Parietal lobe (tissue), 1 donor: ENCODE results near the gene YY1AP1. TPM values are rescaled to one million over a fixed set of nuclear protein-coding genes. Genes with fewer than 3 reads are reported as not detected.

ENCODE experiments used
- total RNA-seq: library from RNA; depleted of rRNA; stranded (reverse); fragments of >200 nt; gene quantifications from one replicate; pipeline ENCODE4 v1.2.3, GENCODE V29; 2014

YY1AP1 gene, protein sequence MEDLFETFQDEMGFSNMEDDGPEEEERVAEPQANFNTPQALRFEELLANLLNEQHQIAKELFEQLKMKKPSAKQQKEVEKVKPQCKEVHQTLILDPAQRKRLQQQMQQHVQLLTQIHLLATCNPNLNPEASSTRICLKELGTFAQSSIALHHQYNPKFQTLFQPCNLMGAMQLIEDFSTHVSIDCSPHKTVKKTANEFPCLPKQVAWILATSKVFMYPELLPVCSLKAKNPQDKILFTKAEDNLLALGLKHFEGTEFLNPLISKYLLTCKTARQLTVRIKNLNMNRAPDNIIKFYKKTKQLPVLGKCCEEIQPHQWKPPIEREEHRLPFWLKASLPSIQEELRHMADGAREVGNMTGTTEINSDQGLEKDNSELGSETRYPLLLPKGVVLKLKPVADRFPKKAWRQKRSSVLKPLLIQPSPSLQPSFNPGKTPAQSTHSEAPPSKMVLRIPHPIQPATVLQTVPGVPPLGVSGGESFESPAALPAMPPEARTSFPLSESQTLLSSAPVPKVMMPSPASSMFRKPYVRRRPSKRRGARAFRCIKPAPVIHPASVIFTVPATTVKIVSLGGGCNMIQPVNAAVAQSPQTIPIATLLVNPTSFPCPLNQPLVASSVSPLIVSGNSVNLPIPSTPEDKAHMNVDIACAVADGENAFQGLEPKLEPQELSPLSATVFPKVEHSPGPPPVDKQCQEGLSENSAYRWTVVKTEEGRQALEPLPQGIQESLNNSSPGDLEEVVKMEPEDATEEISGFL
- 414 TPM for total RNA-seq

DNA sequence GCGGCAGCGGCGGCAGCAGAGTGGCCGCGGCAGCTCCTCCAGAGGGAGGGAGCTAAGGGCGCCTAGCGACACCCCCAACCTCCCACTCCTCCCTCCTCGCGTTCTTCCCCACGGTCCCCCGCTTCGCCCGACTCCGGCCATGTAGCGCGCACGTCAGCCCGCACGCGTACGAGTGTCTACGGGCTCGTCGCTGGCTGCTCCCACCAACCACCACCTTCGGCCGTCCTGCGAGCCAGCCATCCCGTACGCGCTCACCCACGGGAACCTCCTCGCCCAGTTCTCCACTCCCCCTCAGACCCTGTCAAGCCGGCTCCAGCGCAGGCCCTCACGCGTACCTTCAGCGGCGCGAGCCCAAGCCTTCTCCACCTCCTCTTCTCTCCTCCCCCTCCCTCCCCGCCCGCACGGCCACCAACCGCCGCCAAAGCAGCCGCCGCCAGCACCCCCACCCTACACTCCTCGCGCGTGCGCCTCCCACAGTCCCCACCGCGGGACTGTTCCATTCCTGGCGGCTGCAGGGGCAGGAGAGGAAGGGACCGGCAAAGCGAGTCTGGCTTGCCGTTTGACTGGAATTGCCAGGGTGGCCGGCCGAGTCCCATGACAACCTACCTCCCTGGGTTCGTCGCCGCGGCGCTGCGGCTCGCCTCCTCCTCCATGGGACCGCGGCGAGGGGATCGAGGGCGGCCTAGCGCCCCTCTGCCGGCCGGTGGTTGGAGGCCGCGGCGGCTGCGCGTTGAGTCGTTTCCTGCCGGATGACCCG, at the start of gene YY1AP1:
Gene YY1AP1 (minus strand): TSS at position 451 of the 757 bp plus-strand sequence. CDS start 8,338 bp downstream, outside the sequence.

DNA sequence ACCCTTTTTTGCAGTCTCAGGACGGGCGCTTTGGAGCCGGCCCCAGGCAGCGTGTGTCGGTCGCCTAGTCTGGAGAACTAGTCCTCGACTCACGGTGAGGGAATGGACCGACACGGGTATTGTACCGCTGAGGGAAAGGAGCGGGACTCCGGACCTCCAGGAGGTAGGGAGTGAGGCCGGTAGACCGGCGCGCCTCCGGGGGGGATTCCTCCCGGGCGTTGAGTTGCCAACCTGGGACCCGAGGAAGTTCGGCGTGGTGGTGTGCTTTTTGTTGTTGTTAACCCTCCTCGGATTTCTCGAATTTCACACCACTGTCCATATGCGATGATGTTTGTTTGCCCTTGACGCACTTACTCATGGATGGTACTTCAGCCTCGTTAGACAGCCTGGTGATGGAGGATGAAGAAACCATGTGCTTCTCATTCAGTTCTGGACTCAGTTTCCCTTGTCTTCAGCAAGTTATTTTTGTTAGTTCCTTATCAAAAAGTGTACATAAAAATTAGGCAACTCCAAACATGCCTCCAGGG, 570 bp upstream of the YY1AP1 start, which contains the start of gene DAP3:
Gene DAP3 (plus strand): TSS at position 11 of the 527 bp plus-strand sequence. CDS start 20,689 bp downstream, outside the sequence.

DNA sequence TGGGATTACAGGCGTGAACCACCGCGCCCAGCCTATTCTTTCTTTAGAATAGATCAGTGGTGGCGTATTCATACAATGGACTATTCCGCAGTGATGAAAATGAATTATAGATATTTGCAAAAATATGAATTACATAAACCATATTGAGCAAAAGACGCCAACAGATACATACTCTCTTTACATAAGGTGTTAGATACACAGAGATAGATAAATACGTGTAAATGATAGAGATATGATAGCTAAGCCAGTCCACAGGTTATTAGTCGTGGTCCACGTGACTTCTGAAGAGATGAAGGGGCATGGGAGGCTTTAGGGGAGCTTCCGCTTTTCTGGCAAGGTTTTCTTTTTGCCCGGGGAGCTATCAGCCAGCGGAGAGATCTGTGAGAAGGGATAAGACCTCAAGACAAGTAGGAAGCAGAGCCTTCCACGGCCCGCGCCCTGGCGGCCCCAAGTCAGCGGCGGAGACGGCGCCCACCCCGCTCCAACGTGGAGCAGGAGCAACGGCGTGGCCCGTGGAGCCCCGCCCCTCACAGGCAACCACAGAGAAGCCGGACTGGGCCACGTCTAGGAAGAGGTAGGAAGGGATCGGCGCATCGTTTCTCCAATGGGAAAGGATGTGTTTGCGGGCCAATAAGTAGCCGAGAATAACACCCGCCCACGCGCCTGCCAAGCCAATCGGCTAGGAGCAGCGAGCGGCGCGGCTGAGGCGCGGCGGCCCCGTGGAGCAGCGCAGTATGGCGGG, 78.9 kb downstream of the YY1AP1 start, which contains the start of gene MSTO1:
Gene MSTO1 (plus strand): TSS at position 704 of the 742 bp plus-strand sequence. CDS start 31 bp downstream, at position 735.

Other genes with a start within 250 kb of the YY1AP1 start
- 131 TPM for gene ASH1L, start 126.0 kb downstream of the YY1AP1 start, total RNA-seq
- 61.7 TPM for gene MSTO1, start 78.6 kb downstream of the YY1AP1 start, total RNA-seq
- gene DAP3, start 317 bp upstream of the YY1AP1 start, total RNA-seq = 49.8 TPM
- gene GON4L, start 168.4 kb upstream of the YY1AP1 start, total RNA-seq = 82.6 TPM
- 174 TPM for gene SYT11, start 170.8 kb upstream of the YY1AP1 start, total RNA-seq
- 33.8 TPM for gene RIT1, start 222.6 kb upstream of the YY1AP1 start, total RNA-seq
- gene KHDC4, start 245.6 kb upstream of the YY1AP1 start, total RNA-seq = 61.7 TPM